IMR-90 (cell line): ENCODE measurements around the gene DBN1. TPM values are rescaled to one million over a fixed set of nuclear protein-coding genes. Genes with fewer than 3 reads are reported as not detected.

Experiments
- ATAC-seq: fragments of 200-7000 bp; cut with Tn5 transposase; 2 replicates; pipeline ENCODE4 v1.9.1; 2020; ENCODE audit warnings: low read depth, mild to moderate bottlenecking, moderate library complexity
- BruUV-seq: library from RNA; stranded (reverse); fragments of 400-500 nt; replicated peaks from 2 replicates; lab custom pipeline; 2021; lab: Mats Ljungman, UMichigan
- CTCF ChIA-PET: fragments of 300-600 bp; formaldehyde crosslinking; extraction: SDS; loops from one replicate; lab custom pipeline; 2021; ENCODE audit warnings: antibody characterized with exemption; lab: Yijun Ruan, JAX
- POLR2A ChIA-PET: fragments of 300-600 bp; sonication (Branson Sonifier 250); formaldehyde crosslinking; loops from one replicate; lab custom pipeline; 2022; ENCODE audit warnings: antibody characterized with exemption; ENCODE audit not compliant: unreplicated experiment; lab: Charles Lee
- DNase-seq: peaks from one replicate; pipeline ENCODE4 v3.0.0; 2013
- H2AFZ ChIP-seq: replicated peaks from 2 replicates; pipeline ENCODE3; 2013; ENCODE audit warnings: low read length, mild to moderate bottlenecking; ENCODE audit not compliant: poor library complexity
- H2AK5ac ChIP-seq: 2 replicates; pipeline ENCODE4 v1.6.1; 2013; ENCODE audit warnings: low read depth, low read length, inconsistent platforms
- H2AK9ac ChIP-seq: replicated peaks from 2 replicates; pipeline ENCODE3; 2013; ENCODE audit warnings: mild to moderate bottlenecking, low read depth, low read length, moderate library complexity; ENCODE audit not compliant: poor library complexity
- H2BK120ac ChIP-seq: 2 replicates; pipeline ENCODE4 v1.6.1; 2013; ENCODE audit warnings: low read depth, low read length, inconsistent platforms
- H2BK15ac ChIP-seq: 3 replicates; pipeline ENCODE4 v1.6.1; 2013; ENCODE audit warnings: low read depth, low read length, inconsistent platforms
- H2BK20ac ChIP-seq: 2 replicates; pipeline ENCODE4 v1.6.1; 2013; ENCODE audit warnings: low read depth, mild to moderate bottlenecking, inconsistent platforms, low read length, moderate library complexity
- H2BK5ac ChIP-seq: 2 replicates; pipeline ENCODE4 v1.6.1; 2013; ENCODE audit warnings: mild to moderate bottlenecking, low read depth, low read length, inconsistent platforms; ENCODE audit not compliant: poor library complexity, severe bottlenecking
- H3K14ac ChIP-seq: replicated peaks from 2 replicates; pipeline ENCODE4 v1.6.1; 2013; ENCODE audit warnings: low read depth, low read length, inconsistent platforms
- H3K18ac ChIP-seq: 2 replicates; pipeline ENCODE4 v1.6.1; 2013; ENCODE audit warnings: low read depth, low read length, control low read depth
- H3K23ac ChIP-seq: 2 replicates; pipeline ENCODE4 v1.6.1; 2013; ENCODE audit warnings: low read depth, low read length, inconsistent platforms
- H3K27ac ChIP-seq: 2 replicates; pipeline ENCODE4 v1.5.1; 2013; ENCODE audit warnings: mild to moderate bottlenecking, control low read depth, low read length; ENCODE audit not compliant: insufficient read depth
- H3K27me3 ChIP-seq: 2 replicates; pipeline ENCODE4 v1.6.1; 2013; ENCODE audit warnings: low read length; ENCODE audit not compliant: control insufficient read depth, insufficient read depth
- H3K36me3 ChIP-seq: 2 replicates; pipeline ENCODE4 v1.6.1; 2013; ENCODE audit warnings: low read length, mixed read lengths; ENCODE audit not compliant: control insufficient read depth, insufficient read depth
- H3K4ac ChIP-seq: 2 replicates; pipeline ENCODE4 v1.6.1; 2013; ENCODE audit warnings: low read depth, low read length, inconsistent platforms
- H3K4me1 ChIP-seq: 2 replicates; pipeline ENCODE4 v1.6.1; 2013; ENCODE audit warnings: low read length, mixed read lengths; ENCODE audit not compliant: control insufficient read depth, insufficient read depth
- H3K4me2 ChIP-seq: 2 replicates; pipeline ENCODE4 v1.6.1; 2013; ENCODE audit warnings: low read depth, mild to moderate bottlenecking, control low read depth, low read length, moderate library complexity
- H3K4me3 ChIP-seq: 2 replicates; pipeline ENCODE4 v1.5.1; 2013; ENCODE audit warnings: low read depth, mild to moderate bottlenecking, control low read depth, low read length, moderate library complexity; ENCODE audit not compliant: insufficient read depth
- H3K56ac ChIP-seq: 2 replicates; pipeline ENCODE4 v1.6.1; 2013; ENCODE audit warnings: low read length, inconsistent platforms; ENCODE audit not compliant: insufficient read depth; ENCODE audit errors: extremely low read depth
- H3K79me1 ChIP-seq, 2 experiments: 2 replicates each; pipeline ENCODE4 v1.6.1; 2013; ENCODE audit warnings: low read length in 2 of 2, inconsistent platforms in 1 of 2, low read depth in 1 of 2
- H3K9ac ChIP-seq: 2 replicates; pipeline ENCODE4 v1.6.1; 2013; ENCODE audit warnings: low read depth, low read length, control low read depth
- H3K9me1 ChIP-seq: 2 replicates; pipeline ENCODE4 v1.6.1; 2013; ENCODE audit warnings: low read length, inconsistent platforms; ENCODE audit not compliant: insufficient read depth
- H3K9me3 ChIP-seq: 2 replicates; pipeline ENCODE4 v1.6.1; 2013; ENCODE audit warnings: low read length; ENCODE audit not compliant: control insufficient read depth, insufficient read depth
- H4K20me1 ChIP-seq: 2 replicates; pipeline ENCODE4 v1.6.1; 2013; ENCODE audit warnings: low read length, inconsistent platforms; ENCODE audit not compliant: insufficient read depth
- H4K5ac ChIP-seq: 2 replicates; pipeline ENCODE4 v1.6.1; 2013; ENCODE audit warnings: mild to moderate bottlenecking, low read depth, low read length, control low read depth
- H4K8ac ChIP-seq, 2 experiments: 2 replicates each; pipeline ENCODE4 v1.6.1; 2013; ENCODE audit warnings: low read depth in 2 of 2, low read length in 2 of 2, control low read depth in 1 of 2, inconsistent platforms in 1 of 2
- H4K91ac ChIP-seq: 2 replicates; pipeline ENCODE4 v1.6.1; 2013; ENCODE audit warnings: low read depth, low read length, inconsistent platforms; ENCODE audit not compliant: insufficient read depth
- BHLHE40 ChIP-seq: fragments of 150-350 bp; IDR thresholded peaks from 2 replicates; pipeline ENCODE4 v1.6.1; 2016; ENCODE audit warnings: mild to moderate bottlenecking, low read depth, low read length
- CEBPB ChIP-seq: IDR thresholded peaks from 2 replicates; pipeline ENCODE4 v1.6.1; 2012; ENCODE audit warnings: low read depth, low read length, improper control_type of control experiment
- CHD1 ChIP-seq: IDR thresholded peaks from 2 replicates; pipeline ENCODE4 v1.6.1; 2012; ENCODE audit warnings: low read depth, low read length, improper control_type of control experiment
- FOS ChIP-seq: fragments of 150-350 bp; IDR thresholded peaks from 2 replicates; pipeline ENCODE4 v1.6.1; 2016; ENCODE audit warnings: low read depth, low read length
- MAFK ChIP-seq: IDR thresholded peaks from 2 replicates; pipeline ENCODE4 v1.6.1; 2012; ENCODE audit warnings: low read depth, low read length, improper control_type of control experiment
- MXI1 ChIP-seq: IDR thresholded peaks from 2 replicates; pipeline ENCODE4 v1.6.1; 2012; ENCODE audit warnings: low read depth, mild to moderate bottlenecking, low read length, moderate library complexity, borderline replicate concordance
- NFE2L2 ChIP-seq: fragments of 150-350 bp; IDR thresholded peaks from 2 replicates; pipeline ENCODE4 v1.6.1; 2016; ENCODE audit warnings: low read depth, mild to moderate bottlenecking, low read length
- POLR2A ChIP-seq: IDR thresholded peaks from 2 replicates; pipeline ENCODE4 v1.6.1; 2012; ENCODE audit warnings: mild to moderate bottlenecking, low read depth, low read length
- RCOR1 ChIP-seq: IDR thresholded peaks from 2 replicates; pipeline ENCODE4 v1.6.1; 2012; ENCODE audit warnings: mild to moderate bottlenecking, low read length, improper control_type of control experiment; ENCODE audit not compliant: insufficient replicate concordance
- RFX5 ChIP-seq: IDR thresholded peaks from 2 replicates; pipeline ENCODE4 v1.8.0; 2012; ENCODE audit warnings: low read depth, mild to moderate bottlenecking, low read length, moderate library complexity
- SMC3 ChIP-seq: fragments of 150-350 bp; IDR thresholded peaks from 2 replicates; pipeline ENCODE4 v1.6.1; 2016; ENCODE audit warnings: low read depth, mild to moderate bottlenecking, antibody characterized with exemption, low read length, moderate library complexity
- WGBS, 2 experiments: methylation state at CpG; one replicate each; pipeline versions ENCODE4 v1.1.5 to v1.1.7; 2013; ENCODE audit warnings: missing lambda C conversion rate in 2 of 2; ENCODE audit not compliant: insufficient read length in 1 of 2; ENCODE audit errors: extremely low coverage in 2 of 2; 5-methylcytosine and 5-hydroxymethylcytosine counted together
- dilution Hi-C: fragments of 300-500 bp; cut with HindIII; formaldehyde crosslinking; loops from one replicate; pipeline ENCODE4 v1.14.3; 2018; ENCODE audit warnings: low sequenced_read_pairs; ENCODE audit not compliant: unreplicated experiment
- in situ Hi-C: fragments of 300-500 bp; cut with MboI; formaldehyde crosslinking; loops from 3 replicates; pipeline ENCODE4 v1.14.3; 2019; ENCODE audit warnings: low sequenced_read_pairs, inconsistent platforms, mixed read lengths
- intact Hi-C: fragments of 100-400 bp; cut with micrococcal nuclease; formaldehyde crosslinking; loops from 2 replicates; pipeline ENCODE4 v1.10.0; 2022
- polyA plus RNA-seq, 3 experiments: library from polyadenylated mRNA; depleted of rRNA; stranded (reverse); fragments of >200 nt; gene quantifications; 2 replicates each; pipeline ENCODE4 v1.2.3, GENCODE V29; 2012; ENCODE audit warnings: low replicate concordance in 1 of 3
- total RNA-seq: library from RNA; depleted of rRNA; stranded (reverse); fragments of >200 nt; gene quantifications from 2 replicates; pipeline ENCODE4 v1.2.3, GENCODE V29; 2012
- TF ChIP-seq, protein P1 (sequence below): conservative IDR thresholded peaks from 2 replicates; pipeline ENCODE4 v1.5.1; 2012; ENCODE audit warnings: mild to moderate bottlenecking, low read depth, low read length, improper control_type of control experiment
- TF ChIP-seq, protein P2 (sequence below): fragments of 150-350 bp; IDR thresholded peaks from 2 replicates; pipeline ENCODE4 v1.6.1; 2016; ENCODE audit warnings: low read depth, mild to moderate bottlenecking, low read length, moderate library complexity, borderline replicate concordance

The DBN1 gene
- total and polyA plus RNA-seq, 2 of the 4 experiments (the other 2 are of a cell fraction): 122 to 187 TPM

DNA sequence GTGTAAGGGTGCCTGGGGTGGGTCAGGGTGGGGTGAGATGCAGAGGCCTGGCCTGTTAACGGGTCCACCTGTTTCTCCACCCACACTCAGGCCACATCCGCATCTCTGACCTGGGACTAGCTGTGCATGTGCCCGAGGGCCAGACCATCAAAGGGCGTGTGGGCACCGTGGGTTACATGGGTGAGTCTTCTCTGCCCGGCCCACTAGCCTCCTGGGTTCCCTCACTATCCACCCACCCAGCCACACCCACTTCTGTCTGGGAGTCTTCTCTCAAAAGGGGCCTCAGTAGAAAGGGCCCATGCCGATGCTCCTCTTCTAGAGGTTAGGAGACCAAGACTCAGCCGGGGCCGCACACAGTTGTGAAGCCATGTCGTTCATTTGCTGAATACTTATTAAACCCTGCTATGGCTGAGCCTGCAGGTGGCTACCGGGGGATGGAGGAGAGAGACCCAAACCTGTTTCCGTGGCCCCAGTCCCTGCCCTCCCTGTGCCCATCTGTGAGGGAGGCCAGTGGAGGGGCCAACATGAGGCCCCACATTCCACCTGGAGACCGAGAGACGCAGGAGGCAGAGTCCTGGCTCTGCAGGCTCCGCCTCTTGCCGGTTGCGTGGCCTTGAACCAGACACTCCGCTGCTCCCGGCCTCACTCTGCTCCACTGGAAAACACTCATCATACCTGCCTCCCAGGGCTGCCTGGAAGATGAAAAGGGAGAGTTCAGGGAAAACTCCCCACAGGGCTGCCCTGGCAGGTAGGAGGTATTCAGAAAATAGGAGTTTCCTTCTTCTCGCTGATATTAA is 38.3 kb downstream of the DBN1 start (continued):
- TF ChIP-seq CEBPB: no peak

DNA sequence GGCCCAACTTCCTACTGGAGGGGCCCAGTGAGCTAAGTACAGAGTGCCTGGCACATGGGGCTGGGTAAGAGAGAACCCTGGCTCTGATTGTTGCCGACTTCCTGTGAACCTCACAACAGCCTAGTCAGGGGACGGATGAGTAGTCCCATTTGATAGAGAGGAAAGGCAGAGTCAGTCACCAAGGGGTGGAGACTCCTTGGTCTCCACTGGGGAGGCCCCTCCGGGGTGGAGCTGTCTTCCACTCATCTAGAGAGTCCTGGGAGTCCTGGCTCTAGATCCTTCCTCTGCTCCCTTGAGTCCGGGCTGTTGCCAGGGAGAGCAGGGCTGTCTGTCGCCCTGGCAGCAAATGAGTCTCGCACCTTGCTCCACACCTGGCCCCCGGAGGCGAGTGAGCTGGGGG is 39.0 kb downstream of the DBN1 start:
- Histone ChIP-seq H3K79me1 (peaks cover 4 to 17% of the 10 kb centered on the region in 2 experiments; a peak in 3 of 4 replicates), H2BK15ac (no peak overlapping the region), H3K27me3 (no peaks in the 10 kb centered on the region), H3K9ac (no peak overlapping the region), H2BK5ac (no peak overlapping the region), H3K27ac (no peak overlapping the region), H2AK9ac (no peak overlapping the region), H3K4me2 (no peak overlapping the region), H4K5ac (no peak overlapping the region), H2BK120ac (no peak overlapping the region), H3K56ac (no peak overlapping the region), H4K8ac (no peak overlapping the region), H4K91ac (no peak overlapping the region), H3K18ac (no peak overlapping the region), H3K9me1 (peaks cover 6% of the 10 kb centered on the region; the same call in 1 of the 2 replicates), H3K4ac (no peak overlapping the region), H3K4me1 (no peaks in the 10 kb centered on the region), H2AK5ac (no peak overlapping the region), H3K14ac (no peak overlapping the region), H3K4me3 (no peak overlapping the region), H2BK20ac (no peak overlapping the region), H3K9me3 (no peaks in the 10 kb centered on the region), H4K20me1 (peaks cover 16% of the 10 kb centered on the region; the same call in 1 of the 2 replicates), H2AFZ (no peak overlapping the region), H3K36me3 (peaks cover 53% of the 10 kb centered on the region), H3K23ac (no peak overlapping the region)
- ATAC-seq (no peak), DNase-seq (no peak)
- dilution Hi-C loops: no loop called here
- intact Hi-C loops: no loop called here
- WGBS, 2 experiments: 91% methylated on average over 7 of the region's 8 CpGs; no CpG with 5 or more reads in 1 of the 2 experiments
- in situ Hi-C loops: no loop called here
- BruUV-seq: no TSS peak
- ChIA-PET CTCF (no interaction called here), POLR2A (no interaction called here)
- TF ChIP-seq CEBPB: no peak
- no peak for TF ChIP-seq RCOR1
- TF ChIP-seq MAFK: no peak
- TF ChIP-seq, protein P1, sequence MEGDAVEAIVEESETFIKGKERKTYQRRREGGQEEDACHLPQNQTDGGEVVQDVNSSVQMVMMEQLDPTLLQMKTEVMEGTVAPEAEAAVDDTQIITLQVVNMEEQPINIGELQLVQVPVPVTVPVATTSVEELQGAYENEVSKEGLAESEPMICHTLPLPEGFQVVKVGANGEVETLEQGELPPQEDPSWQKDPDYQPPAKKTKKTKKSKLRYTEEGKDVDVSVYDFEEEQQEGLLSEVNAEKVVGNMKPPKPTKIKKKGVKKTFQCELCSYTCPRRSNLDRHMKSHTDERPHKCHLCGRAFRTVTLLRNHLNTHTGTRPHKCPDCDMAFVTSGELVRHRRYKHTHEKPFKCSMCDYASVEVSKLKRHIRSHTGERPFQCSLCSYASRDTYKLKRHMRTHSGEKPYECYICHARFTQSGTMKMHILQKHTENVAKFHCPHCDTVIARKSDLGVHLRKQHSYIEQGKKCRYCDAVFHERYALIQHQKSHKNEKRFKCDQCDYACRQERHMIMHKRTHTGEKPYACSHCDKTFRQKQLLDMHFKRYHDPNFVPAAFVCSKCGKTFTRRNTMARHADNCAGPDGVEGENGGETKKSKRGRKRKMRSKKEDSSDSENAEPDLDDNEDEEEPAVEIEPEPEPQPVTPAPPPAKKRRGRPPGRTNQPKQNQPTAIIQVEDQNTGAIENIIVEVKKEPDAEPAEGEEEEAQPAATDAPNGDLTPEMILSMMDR: no peak
- TF ChIP-seq POLR2A: no peak
- TF ChIP-seq, protein P2, sequence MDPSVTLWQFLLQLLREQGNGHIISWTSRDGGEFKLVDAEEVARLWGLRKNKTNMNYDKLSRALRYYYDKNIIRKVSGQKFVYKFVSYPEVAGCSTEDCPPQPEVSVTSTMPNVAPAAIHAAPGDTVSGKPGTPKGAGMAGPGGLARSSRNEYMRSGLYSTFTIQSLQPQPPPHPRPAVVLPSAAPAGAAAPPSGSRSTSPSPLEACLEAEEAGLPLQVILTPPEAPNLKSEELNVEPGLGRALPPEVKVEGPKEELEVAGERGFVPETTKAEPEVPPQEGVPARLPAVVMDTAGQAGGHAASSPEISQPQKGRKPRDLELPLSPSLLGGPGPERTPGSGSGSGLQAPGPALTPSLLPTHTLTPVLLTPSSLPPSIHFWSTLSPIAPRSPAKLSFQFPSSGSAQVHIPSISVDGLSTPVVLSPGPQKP: no peak
- TF ChIP-seq BHLHE40: no peak
- TF ChIP-seq NFE2L2: no peak
- TF ChIP-seq SMC3: no peak
- no peak for TF ChIP-seq CHD1
- no peak for TF ChIP-seq RFX5
- no peak for TF ChIP-seq FOS
- TF ChIP-seq MXI1: no peak
